HL-60 (cell line): ENCODE data around the gene ZFHX2.

Experiments used
- GABPA ChIP-seq: IDR thresholded peaks from 2 replicates; pipeline ENCODE4 v1.6.1; 2012; ENCODE audit warnings: low read depth
- POLR2AphosphoS5 ChIP-seq: IDR thresholded peaks from 2 replicates; pipeline ENCODE4 v1.6.1; 2012; ENCODE audit warnings: low read depth
- TF ChIP-seq, protein P1 (sequence below): IDR thresholded peaks from one replicate; pipeline ENCODE4 v1.5.1; 2011; ENCODE audit warnings: low read length, control low read depth, inconsistent platforms; ENCODE audit not compliant: insufficient read depth

DNA sequence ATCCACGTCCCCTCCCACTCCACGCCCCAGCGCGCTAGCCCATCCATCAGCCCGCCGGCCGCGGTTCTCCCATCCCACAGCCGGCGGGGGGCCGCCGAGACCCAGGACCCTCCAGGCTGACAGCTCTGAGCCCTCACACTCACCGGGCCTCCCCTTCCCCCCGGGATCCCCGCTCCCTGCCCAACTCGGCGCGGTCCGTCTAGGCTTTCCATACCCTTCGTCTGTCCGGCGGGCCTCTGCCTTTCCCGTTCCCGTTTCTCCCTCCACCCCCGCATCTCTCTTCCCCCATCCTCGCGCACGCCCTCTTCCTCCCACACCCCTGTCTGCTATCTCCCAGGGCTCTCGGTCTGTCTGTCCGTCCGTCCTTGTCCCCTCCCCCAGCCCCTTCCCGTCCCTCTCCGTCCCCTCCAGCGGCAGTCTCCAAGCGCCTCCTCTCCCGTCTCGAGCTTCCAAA lies 726 bp downstream of the ZFHX2 start:
- TF ChIP-seq, protein P1, sequence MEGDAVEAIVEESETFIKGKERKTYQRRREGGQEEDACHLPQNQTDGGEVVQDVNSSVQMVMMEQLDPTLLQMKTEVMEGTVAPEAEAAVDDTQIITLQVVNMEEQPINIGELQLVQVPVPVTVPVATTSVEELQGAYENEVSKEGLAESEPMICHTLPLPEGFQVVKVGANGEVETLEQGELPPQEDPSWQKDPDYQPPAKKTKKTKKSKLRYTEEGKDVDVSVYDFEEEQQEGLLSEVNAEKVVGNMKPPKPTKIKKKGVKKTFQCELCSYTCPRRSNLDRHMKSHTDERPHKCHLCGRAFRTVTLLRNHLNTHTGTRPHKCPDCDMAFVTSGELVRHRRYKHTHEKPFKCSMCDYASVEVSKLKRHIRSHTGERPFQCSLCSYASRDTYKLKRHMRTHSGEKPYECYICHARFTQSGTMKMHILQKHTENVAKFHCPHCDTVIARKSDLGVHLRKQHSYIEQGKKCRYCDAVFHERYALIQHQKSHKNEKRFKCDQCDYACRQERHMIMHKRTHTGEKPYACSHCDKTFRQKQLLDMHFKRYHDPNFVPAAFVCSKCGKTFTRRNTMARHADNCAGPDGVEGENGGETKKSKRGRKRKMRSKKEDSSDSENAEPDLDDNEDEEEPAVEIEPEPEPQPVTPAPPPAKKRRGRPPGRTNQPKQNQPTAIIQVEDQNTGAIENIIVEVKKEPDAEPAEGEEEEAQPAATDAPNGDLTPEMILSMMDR: no peak
- TF ChIP-seq POLR2AphosphoS5: no peak
- TF ChIP-seq GABPA: no peak
